Breast epithelium (tissue), 4 donors: ENCODE results near the gene KIF21A. TPM values are rescaled to one million over a fixed set of nuclear protein-coding genes. Genes with fewer than 3 reads are reported as not detected.

Source experiments
- DNase-seq, 2 donors: peaks; one replicate each; pipeline ENCODE4 v3.0.0-alpha.2; 2019; ENCODE audit warnings: low spot score in 2 of 2
- H3K27ac ChIP-seq, 2 donors: fragments of 200-600 bp; sonication (generic) in 1 of 2; one replicate each; pipeline ENCODE4 v1.5.1; 2016 to 2019; ENCODE audit warnings: mild to moderate bottlenecking in 1 of 2
- H3K27me3 ChIP-seq, 2 donors: fragments of 200-600 bp; sonication (generic) in 1 of 2; one replicate each; pipeline versions ENCODE4 v1.5.1 to v1.6.0; 2017 to 2019; ENCODE audit warnings: control low read depth in 1 of 2, mild to moderate bottlenecking in 1 of 2
- H3K36me3 ChIP-seq: fragments of 200-600 bp; one replicate; pipeline ENCODE4 v1.5.1; 2019
- H3K4me1 ChIP-seq, 2 donors: fragments of 200-600 bp; sonication (generic); one replicate each; pipeline ENCODE4 v1.5.1; 2016 to 2019; ENCODE audit warnings: control low read depth in 1 of 2
- H3K4me3 ChIP-seq, 3 donors: fragments of 200-600 bp; sonication (generic); 1 replicate in 2 of 3; 2 replicates in 1 of 3; pipeline ENCODE4 v1.5.1; 2016 to 2019; ENCODE audit warnings: mild to moderate bottlenecking in 3 of 3, moderate library complexity in 2 of 3
- H3K9me3 ChIP-seq, 2 donors: fragments of 200-600 bp; sonication (generic) in 1 of 2; one replicate each; pipeline ENCODE4 v1.5.1; 2016 to 2019; ENCODE audit warnings: control low read depth in 1 of 2
- POLR2A ChIP-seq: fragments of 450-650 bp; IDR thresholded peaks from one replicate; pipeline ENCODE4 v1.6.1; 2016; ENCODE audit warnings: antibody characterized with exemption, mild to moderate bottlenecking, moderate library complexity
- POLR2AphosphoS5 ChIP-seq, 3 donors: sonication (generic); formaldehyde crosslinking; IDR thresholded peaks; one replicate each; pipeline ENCODE4 v1.6.1; 2017; ENCODE audit warnings: antibody characterized with exemption in 3 of 3
- intact Hi-C: fragments of 100-400 bp; cut with DNase I; formaldehyde crosslinking; loops from one replicate; pipeline ENCODE4 v1.15.1; 2023; ENCODE audit warnings: low total_unique reads
- total RNA-seq, 3 donors: library from RNA; depleted of rRNA; stranded (reverse); fragments of >200 nt; gene quantifications; one replicate each; pipeline ENCODE4 v1.1.0, GENCODE V29; 2016
- TF ChIP-seq, protein P1 (sequence below), 3 donors: fragments of 450-650 bp; IDR thresholded peaks; one replicate each; pipeline ENCODE4 v1.5.1; 2016 to 2017; ENCODE audit warnings: antibody characterized with exemption in 3 of 3, mild to moderate bottlenecking in 3 of 3, moderate library complexity in 3 of 3

Gene KIF21A
- total RNA-seq, 3 donors from 2014 or later = 10.2 to 23.7 (median 11.7) TPM

GRCh38 chr12:39368096-39368495 lies 74.8 kb downstream of the KIF21A start:
- H3K9me3 ChIP-seq = no peaks in the 10 kb centered on the region
- intact Hi-C loops = loop anchor here (10.0 kb wide), 1 partner anchor 493 kb away; no protein-coding TSS in a partner anchor
- H3K27me3 ChIP-seq = no peaks in the 10 kb centered on the region
- no peaks in the 10 kb centered on the region for H3K36me3 ChIP-seq
- DNase-seq = no peak
- H3K4me3 ChIP-seq = no peak overlapping the region
- H3K4me1 ChIP-seq = no peaks in the 10 kb centered on the region
- no peak overlapping the region for H3K27ac ChIP-seq
- TF ChIP-seq POLR2AphosphoS5 (IDR thresholded peaks at IDR 0.05) (no peak), POLR2A (no peak)
- TF ChIP-seq, protein P1, sequence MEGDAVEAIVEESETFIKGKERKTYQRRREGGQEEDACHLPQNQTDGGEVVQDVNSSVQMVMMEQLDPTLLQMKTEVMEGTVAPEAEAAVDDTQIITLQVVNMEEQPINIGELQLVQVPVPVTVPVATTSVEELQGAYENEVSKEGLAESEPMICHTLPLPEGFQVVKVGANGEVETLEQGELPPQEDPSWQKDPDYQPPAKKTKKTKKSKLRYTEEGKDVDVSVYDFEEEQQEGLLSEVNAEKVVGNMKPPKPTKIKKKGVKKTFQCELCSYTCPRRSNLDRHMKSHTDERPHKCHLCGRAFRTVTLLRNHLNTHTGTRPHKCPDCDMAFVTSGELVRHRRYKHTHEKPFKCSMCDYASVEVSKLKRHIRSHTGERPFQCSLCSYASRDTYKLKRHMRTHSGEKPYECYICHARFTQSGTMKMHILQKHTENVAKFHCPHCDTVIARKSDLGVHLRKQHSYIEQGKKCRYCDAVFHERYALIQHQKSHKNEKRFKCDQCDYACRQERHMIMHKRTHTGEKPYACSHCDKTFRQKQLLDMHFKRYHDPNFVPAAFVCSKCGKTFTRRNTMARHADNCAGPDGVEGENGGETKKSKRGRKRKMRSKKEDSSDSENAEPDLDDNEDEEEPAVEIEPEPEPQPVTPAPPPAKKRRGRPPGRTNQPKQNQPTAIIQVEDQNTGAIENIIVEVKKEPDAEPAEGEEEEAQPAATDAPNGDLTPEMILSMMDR (IDR thresholded peaks at IDR 0.05) = no peak

- Histone ChIP-seq H3K36me3 (no peaks in the 10 kb centered on the region), H3K4me1 (no peaks in the 10 kb centered on the region), H3K27ac (no peak overlapping the region), H3K27me3 (no peaks in the 10 kb centered on the region), H3K4me3 (no peak overlapping the region), H3K9me3 (no peaks in the 10 kb centered on the region)
- intact Hi-C loops = loop anchor here (10.0 kb wide), 1 partner anchor 493 kb away; no protein-coding TSS in a partner anchor
- DNase-seq = no peak
- no peak for TF ChIP-seq POLR2AphosphoS5 (IDR thresholded peaks at IDR 0.05)
Measured at GRCh38 chr12:39367494-39367893, 75.4 kb downstream of the KIF21A start.

DNA sequence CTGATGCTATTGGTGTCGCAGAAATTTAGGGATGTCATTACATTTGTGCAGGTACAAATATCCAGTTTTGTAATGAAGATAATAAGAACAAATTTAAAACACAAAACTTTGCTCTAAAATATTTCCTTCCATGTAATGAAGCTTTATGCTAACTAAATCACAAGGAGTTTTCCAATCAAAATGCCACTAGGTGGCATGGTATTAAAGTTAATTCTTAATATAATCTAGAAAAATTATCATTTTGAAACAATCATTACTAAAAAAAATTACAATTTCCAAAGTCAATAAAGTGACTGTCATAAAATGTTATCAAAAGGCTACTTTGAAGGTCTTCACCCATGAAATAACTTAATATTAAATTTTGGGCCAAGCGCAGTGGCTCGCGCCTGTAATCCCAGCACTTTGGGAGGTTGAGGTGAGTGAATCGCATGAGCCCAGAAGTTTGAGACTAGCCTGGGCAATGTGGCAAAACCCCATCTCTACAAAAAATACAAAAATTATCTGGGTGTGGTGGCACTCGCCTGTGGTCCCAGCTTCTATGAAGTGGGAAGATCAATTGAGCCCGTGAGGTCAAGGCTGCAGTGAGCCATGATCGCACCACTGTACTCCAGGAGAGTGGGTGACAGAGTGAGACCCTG lies 77.4 kb downstream of the KIF21A start:
- Histone ChIP-seq H3K4me1 (no peaks in the 10 kb centered on the region), H3K27ac (no peak overlapping the region), H3K36me3 (no peaks in the 10 kb centered on the region), H3K9me3 (no peaks in the 10 kb centered on the region), H3K27me3 (no peaks in the 10 kb centered on the region), H3K4me3 (no peak overlapping the region)
- intact Hi-C loops = loop anchor here (10.0 kb wide), 1 partner anchor 491 kb away; no protein-coding TSS in a partner anchor
- no peak for TF ChIP-seq POLR2A
- TF ChIP-seq, protein P1 (IDR thresholded peaks at IDR 0.05) = no peak
- no peak for TF ChIP-seq POLR2AphosphoS5 (IDR thresholded peaks at IDR 0.05)
- no peak for DNase-seq

DNA sequence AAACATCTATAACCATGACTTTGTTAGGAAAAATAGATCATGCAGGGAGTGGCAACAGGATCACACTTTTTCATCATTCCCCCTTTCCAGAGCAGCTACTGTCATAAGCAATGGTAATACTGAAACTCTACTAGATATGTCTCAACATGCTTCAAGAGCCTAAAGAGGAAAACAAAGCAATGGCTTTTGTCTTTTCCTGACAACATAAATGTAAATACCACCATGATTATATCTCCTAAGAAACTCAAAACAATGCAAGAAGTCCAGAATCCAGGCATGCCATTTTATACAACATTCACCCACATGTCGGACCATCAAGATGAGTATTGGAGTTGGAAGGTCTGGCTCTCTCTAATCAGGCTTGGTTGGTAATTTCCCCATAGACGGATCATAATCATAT lies 78.7 kb downstream of the KIF21A start:
- H3K36me3 ChIP-seq = no peaks in the 10 kb centered on the region
- H3K27me3 ChIP-seq = no peaks in the 10 kb centered on the region
- H3K4me1 ChIP-seq = no peaks in the 10 kb centered on the region
- intact Hi-C loops = loop anchor here (10.0 kb wide), 1 partner anchor 489 kb away; no protein-coding TSS in a partner anchor
- no peak overlapping the region for H3K27ac ChIP-seq
- TF ChIP-seq POLR2A (no peak), POLR2AphosphoS5 (IDR thresholded peaks at IDR 0.05) (no peak)
- TF ChIP-seq, protein P1 (IDR thresholded peaks at IDR 0.05) = no peak
- H3K9me3 ChIP-seq = no peaks in the 10 kb centered on the region
- no peak for DNase-seq
- H3K4me3 ChIP-seq = no peak overlapping the region

DNA sequence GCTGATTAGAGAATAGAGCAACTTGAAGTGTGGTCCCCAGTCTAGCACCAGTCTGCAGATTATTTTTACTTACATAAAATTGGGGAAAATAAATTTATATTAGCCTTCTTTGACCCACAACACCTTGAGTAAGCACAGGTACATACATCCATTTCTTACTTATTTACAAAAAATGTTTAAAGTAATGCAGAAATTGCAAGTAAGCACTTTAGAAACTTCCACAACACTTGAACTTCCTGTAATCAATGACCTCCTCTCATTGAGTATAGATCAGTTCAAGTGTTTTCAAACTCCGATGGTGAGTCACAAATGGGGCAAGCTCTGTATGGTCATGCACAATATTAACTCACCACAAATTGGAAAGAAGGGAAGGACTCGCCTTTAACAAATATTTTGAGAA lies 83.3 kb downstream of the KIF21A start:
- Histone ChIP-seq H3K4me3 (no peak overlapping the region), H3K27me3 (no peaks in the 10 kb centered on the region), H3K36me3 (no peaks in the 10 kb centered on the region), H3K27ac (no peak overlapping the region), H3K4me1 (no peaks in the 10 kb centered on the region), H3K9me3 (no peaks in the 10 kb centered on the region)
- TF ChIP-seq, protein P1 (IDR thresholded peaks at IDR 0.05) = no peak
- no peak for TF ChIP-seq POLR2A
- no peak for DNase-seq
- intact Hi-C loops = loop anchor here (10.0 kb wide), 1 partner anchor 485 kb away; no protein-coding TSS in a partner anchor
